NOMO-1 (cell line): ENCODE results near the gene ZNF609.

ENCODE experiments used
- DNase-seq, 2 experiments: peaks; one replicate each; lab custom pipeline; 2025; ENCODE audit not compliant: unreplicated experiment in 2 of 2; lab: John Stamatoyannopoulos, UW

Gene ZNF609

DNA sequence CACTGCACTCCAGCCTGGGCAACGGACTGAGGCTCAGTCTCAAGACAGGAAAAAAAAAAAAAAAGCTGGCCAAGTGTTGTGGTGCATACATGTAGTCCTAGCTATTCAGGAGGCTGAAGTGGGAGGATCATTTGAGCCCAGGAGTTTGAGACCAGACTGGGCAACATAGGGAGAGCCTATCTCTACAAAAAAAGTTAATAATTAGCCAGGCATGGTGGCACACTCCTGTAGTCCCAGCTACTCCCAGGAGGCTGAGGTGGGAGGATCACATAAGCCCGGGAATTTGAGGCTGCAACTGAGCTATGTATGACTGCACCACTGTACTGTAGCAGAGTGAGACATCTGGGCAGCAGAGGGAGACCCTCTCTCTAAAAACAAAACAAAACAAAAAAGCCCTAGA, 256.1 kb downstream of the ZNF609 start:
- DNase-seq, result no peak

DNA sequence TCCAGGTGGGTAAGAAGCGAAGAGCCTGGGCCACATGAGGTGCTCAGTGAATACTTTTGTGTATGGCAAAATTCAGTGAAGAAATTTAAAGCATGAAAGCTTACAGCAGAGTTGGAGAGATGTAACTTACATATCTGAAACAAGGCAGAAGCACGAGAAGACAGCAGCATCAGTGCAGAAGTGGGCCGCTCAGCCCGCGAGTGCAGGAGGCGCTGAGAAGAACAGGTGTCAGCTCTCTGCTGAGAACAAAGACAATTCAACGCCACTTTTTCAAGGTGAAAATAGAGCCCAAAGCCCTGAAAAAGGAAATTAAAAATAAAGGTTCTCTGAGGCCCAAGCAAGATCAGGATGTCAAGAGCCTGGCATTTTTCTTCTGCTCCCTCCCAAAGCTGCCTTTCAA, 256.8 kb downstream of the ZNF609 start:
- no peak for DNase-seq

- no peak for DNase-seq
Observed at GRCh38 chr15:64717735-64718495, 257.5 kb downstream of the ZNF609 start.

DNA sequence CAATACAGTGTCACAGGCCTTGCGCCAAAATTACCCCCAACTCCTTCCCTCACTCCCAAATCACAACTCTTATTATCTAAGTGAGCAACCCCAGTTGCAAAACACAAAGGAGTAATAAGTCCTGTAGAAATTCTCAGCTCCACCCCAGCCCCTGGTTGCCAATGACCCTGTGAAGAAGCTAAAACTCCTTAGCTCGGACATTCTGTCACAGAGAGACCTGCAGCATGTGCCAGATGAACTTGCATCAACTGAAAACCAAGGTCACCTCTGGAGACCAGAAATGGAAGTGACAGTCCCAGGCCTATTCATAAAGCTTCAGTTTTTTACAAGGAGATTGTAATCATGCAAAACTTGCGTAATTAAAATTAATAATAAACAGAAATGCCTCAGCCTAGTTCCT, 259.8 kb downstream of the ZNF609 start:
- no peak for DNase-seq

DNA sequence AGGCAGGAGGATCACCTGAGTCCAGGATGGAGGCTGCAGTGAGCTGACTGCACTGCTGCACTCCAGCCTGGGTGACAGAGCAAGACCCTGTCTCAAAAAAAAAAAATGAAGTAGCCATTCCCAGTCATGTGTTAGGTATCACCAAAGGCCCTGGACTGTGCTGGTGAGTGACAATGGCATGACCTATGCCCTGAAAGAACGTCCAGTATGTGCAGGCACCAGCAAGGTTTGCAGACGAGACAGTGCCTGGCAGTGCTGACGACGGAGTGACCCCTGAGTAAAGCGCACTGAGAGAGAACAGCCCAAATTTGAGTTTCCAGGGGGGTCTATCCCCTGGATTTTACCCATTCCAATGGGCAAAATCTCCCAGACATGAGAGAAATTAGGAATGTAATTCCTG, 269.8 kb downstream of the ZNF609 start:
- DNase-seq, result no peak

GRCh38 chr15:64731012-64731804, 270.8 kb downstream of the ZNF609 start:
- DNase-seq, result peak; percentile 24 to 50

- DNase-seq, result no peak
Observed at GRCh38 chr15:64731805-64732151, 271.4 kb downstream of the ZNF609 start.

DNA sequence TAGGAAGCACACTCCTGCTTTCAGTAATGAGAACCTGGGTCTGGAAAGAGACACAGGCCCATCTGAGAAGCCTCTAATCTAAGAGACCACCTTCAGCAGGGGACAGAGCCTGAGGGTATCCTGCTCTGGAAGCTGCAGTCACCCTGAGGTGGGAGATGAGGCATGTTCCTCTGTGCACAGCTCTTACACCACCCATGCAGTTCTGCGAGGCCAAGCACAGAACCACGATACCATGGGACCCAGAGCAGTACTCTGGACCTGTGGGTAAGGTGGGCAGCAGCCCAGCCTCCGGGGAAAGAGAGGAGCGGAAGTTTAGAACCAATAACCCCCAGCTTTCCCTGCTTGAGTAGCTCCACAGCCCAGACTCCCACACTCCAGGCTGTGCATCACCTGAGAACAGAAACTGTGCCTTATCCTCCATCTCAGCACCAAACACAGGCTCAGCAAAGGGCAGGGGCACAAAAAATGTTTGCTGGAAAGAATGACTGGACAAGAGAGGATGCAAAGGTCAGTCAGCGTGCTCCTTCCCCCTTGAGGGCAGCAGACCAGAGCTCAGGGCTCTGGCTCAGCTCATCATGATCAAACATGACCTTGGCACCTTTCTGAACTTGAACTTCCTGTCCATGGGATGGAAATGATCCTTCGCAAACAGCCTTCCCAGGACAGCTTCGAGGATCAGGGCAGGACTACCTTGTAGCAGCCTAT, 271.9 kb downstream of the ZNF609 start:
- DNase-seq, result no peak
